Activated CD4-positive, alpha-beta T cell treated with anti-CD3 and anti-CD28 coated beads for 36 hours (primary cell): ENCODE results near the gene ZNF792. TPM values are rescaled to one million over a fixed set of nuclear protein-coding genes. Genes with fewer than 3 reads are reported as not detected.
"Not testable (repeated sequence)": the region's sequence is repeated elsewhere in the genome, so short reads cannot be mapped to it uniquely, and the experiment has no call there.

Source experiments
- ATAC-seq: fragments of 200-7000 bp; cut with Tn5 transposase; one replicate; pipeline ENCODE4 v1.10.0; 2021; ENCODE audit warnings: mild to moderate bottlenecking, moderate library complexity
- CTCF ChIA-PET: fragments of 350-600 bp; sonication (Branson Sonifier 250); formaldehyde crosslinking; loops from one replicate; lab custom pipeline; 2021; ENCODE audit warnings: antibody characterized with exemption; lab: Charles Lee
- POLR2A ChIA-PET: fragments of 350-600 bp; sonication (Branson Sonifier 250); formaldehyde crosslinking; loops from one replicate; lab custom pipeline; 2021; ENCODE audit warnings: antibody characterized with exemption, inconsistent platforms; lab: Charles Lee
- DNase-seq: peaks from one replicate; pipeline ENCODE4 v3.0.0-alpha.2; 2020
- H3K27ac Mint-ChIP-seq: one replicate; pipeline ENCODE4 v1.8.0; 2021; ENCODE audit warnings: mixed read lengths
- H3K27me3 Mint-ChIP-seq: one replicate; pipeline ENCODE4 v1.8.0; 2021; ENCODE audit warnings: mixed read lengths
- H3K36me3 Mint-ChIP-seq: one replicate; pipeline ENCODE4 v1.8.0; 2021; ENCODE audit warnings: low read depth, mixed read lengths
- H3K4me1 Mint-ChIP-seq: one replicate; pipeline ENCODE4 v1.8.0; 2021; ENCODE audit warnings: mixed read lengths
- H3K4me3 Mint-ChIP-seq: one replicate; pipeline ENCODE4 v1.8.0; 2021; ENCODE audit warnings: mild to moderate bottlenecking, moderate library complexity, mixed read lengths
- H3K9me3 Mint-ChIP-seq: one replicate; pipeline ENCODE4 v1.8.0; 2021; ENCODE audit warnings: low read depth, mixed read lengths
- intact Hi-C, 2 experiments: fragments of 100-400 bp; cut with DNase I in 1 of 2; cut with micrococcal nuclease in 1 of 2; formaldehyde crosslinking; loops; one replicate each; pipeline versions ENCODE4 v1.14.2 to v1.15.1; 2022 to 2024; cut with DNase I, micrococcal nuclease
- total RNA-seq, 2 experiments: library from RNA; stranded (reverse); gene quantifications; one replicate each; pipeline ENCODE4 v1.2.3, GENCODE V29; 2021

ZNF792 gene
- total RNA-seq, 2 experiments from 2014 or later, result 5.6 to 5.7 TPM

GRCh38 chr19:34925278-34925855 is 38.7 kb downstream of the ZNF792 start:
- ChIA-PET POLR2A (no interaction called here), CTCF (interaction anchor here (0.5 to 1.4 kb wide), 2 partner anchors 87 to 146 kb away, joined by 3 to 4 read pairs; no protein-coding TSS in a partner anchor)
- no peak overlapping the region for H3K4me3 Mint-ChIP-seq
- ATAC-seq, result no peak
- H3K9me3 Mint-ChIP-seq, result no peaks in the 10 kb centered on the region
- intact Hi-C loops, result no loop called here
- no peak for DNase-seq
- H3K36me3 Mint-ChIP-seq, result peaks cover 11% of the 10 kb centered on the region
- H3K27ac Mint-ChIP-seq, result no peak overlapping the region
- H3K4me1 Mint-ChIP-seq, result peaks cover 12% of the 10 kb centered on the region
- H3K27me3 Mint-ChIP-seq, result no peaks in the 10 kb centered on the region

DNA sequence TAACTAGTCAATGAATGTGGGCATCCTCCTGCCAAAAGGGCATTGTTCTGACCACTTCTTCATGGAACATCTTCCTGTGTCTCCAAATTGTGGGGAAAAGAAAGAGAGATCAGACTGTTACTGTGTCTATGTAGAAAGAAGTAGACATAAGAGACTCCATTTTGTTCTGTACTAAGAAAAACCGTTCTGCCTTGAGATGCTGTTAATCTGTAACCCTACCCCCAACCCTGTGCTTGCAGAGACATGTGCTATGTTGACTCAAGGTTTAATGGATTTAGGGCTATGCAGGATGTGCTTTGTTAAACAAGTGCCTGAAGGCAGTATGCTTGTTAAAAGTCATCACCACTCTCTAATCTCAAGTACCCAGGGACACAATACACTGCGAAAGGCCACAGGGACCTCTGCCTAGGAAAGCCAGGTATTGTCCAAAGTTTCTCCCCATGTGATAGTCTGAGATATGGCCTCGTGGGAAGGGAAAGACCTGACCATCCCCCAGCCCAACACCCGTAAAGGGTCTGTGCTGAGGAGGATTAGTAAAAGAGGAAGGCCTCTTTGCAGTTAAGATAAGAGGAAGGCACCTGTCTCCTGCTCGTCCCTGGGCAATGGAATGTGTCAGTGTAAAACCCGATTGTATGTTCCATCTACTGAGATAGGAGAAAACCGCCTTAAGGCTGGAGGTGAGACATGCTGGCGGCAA is 43.8 kb downstream of the ZNF792 start:
- ATAC-seq, H3K36me3 Mint-ChIP-seq, H3K27me3 Mint-ChIP-seq, H3K27ac Mint-ChIP-seq, H3K4me3 Mint-ChIP-seq, DNase-seq, POLR2A ChIA-PET, intact Hi-C loops, H3K4me1 Mint-ChIP-seq: not testable (repeated sequence)
- peaks cover 21% of the 10 kb centered on the region for H3K9me3 Mint-ChIP-seq
- CTCF ChIA-PET, result interaction anchor here (1.0 kb wide), 1 partner anchor 1047 kb away, joined by 3 read pairs; no protein-coding TSS in a partner anchor

GRCh38 chr19:34918190-34918589 is 45.8 kb downstream of the ZNF792 start:
- CTCF ChIA-PET, result interaction anchor here (0.6 kb wide), 1 partner anchor 416 kb away, joined by 3 read pairs; no protein-coding TSS in a partner anchor
- no peak overlapping the region for H3K4me3 Mint-ChIP-seq
- ATAC-seq, result no peak
- no peak overlapping the region for H3K27ac Mint-ChIP-seq
- no peaks in the 10 kb centered on the region for H3K4me1 Mint-ChIP-seq
- intact Hi-C loops, result no loop called here
- no peak for DNase-seq
- H3K9me3 Mint-ChIP-seq, result peaks cover 21% of the 10 kb centered on the region
- H3K36me3 Mint-ChIP-seq, result peaks cover 5% of the 10 kb centered on the region
- H3K27me3 Mint-ChIP-seq, result no peaks in the 10 kb centered on the region
- POLR2A ChIA-PET, result no interaction called here

DNA sequence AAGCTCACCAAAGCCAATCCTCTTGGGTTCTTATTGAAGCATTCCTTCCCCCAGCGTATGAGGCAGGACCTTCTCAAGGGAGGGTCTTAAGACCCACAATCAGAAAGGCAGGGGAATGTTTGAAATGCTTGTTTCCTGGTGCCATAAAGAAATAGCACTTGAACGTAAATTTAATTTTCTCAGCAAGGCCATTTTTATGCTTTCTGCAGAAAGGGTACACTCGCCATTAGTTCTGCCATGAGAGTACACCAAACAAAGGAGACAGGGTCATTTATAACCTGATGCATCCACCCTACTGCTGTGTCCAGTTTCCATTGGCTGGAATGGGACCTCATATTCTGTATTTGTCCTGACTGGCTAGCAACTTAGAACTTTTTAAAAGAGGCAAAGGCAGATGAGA is 46.9 kb downstream of the ZNF792 start:
- H3K27me3 Mint-ChIP-seq, H3K27ac Mint-ChIP-seq, H3K4me3 Mint-ChIP-seq, intact Hi-C loops, H3K36me3 Mint-ChIP-seq, H3K4me1 Mint-ChIP-seq, ATAC-seq, DNase-seq, CTCF ChIA-PET: not testable (repeated sequence)
- POLR2A ChIA-PET, result interaction anchor here (1.1 kb wide), 1 partner anchor 1126 kb away, joined by 3 read pairs; no protein-coding TSS in a partner anchor
- peaks cover 21% of the 10 kb centered on the region for H3K9me3 Mint-ChIP-seq

- ChIA-PET POLR2A (interaction anchor here (1.1 kb wide), 1 partner anchor 21 kb away, joined by 6 read pairs; no protein-coding TSS in a partner anchor), CTCF (no interaction called here)
- intact Hi-C loops, result no loop called here
- Mint-ChIP-seq H3K27me3 (peaks cover 21% of the 10 kb centered on the region), H3K4me3 (no peak overlapping the region), H3K4me1 (peaks cover under 1% of the 10 kb centered on the region), H3K27ac (no peak overlapping the region), H3K9me3 (no peaks in the 10 kb centered on the region), H3K36me3 (no peaks in the 10 kb centered on the region)
- DNase-seq (no peak), ATAC-seq (peak; percentile 36)
These were observed 53.3 kb downstream of the ZNF792 start for GRCh38 chr19:34910770-34911169.

Other genes with a start within 250 kb of the ZNF792 start
- 1 to 10 TPM; 4.5 TPM for gene ZNF181, start 230.0 kb downstream of the ZNF792 start, total RNA-seq
- 1 to 10 TPM; 3.5 to 3.7 TPM for gene ZNF599, start 191.0 kb downstream of the ZNF792 start, total RNA-seq
- 1 to 10 TPM; 5.7 to 6.2 TPM for gene ZNF30, start 37.3 kb downstream of the ZNF792 start, total RNA-seq
- 100 to 1,000 TPM; 185 to 227 TPM for gene GRAMD1A, start 36.1 kb upstream of the ZNF792 start, total RNA-seq
- 1 to 10 TPM; 1.3 to 1.6 TPM for gene SCN1B, start 66.2 kb upstream of the ZNF792 start, total RNA-seq
- gene HPN, start 77.5 kb upstream of the ZNF792 start, total RNA-seq, result under 1 TPM in 1 of 2 experiments, not detected in 1; 0.09 TPM
- gene FXYD3, start 151.6 kb upstream of the ZNF792 start, total RNA-seq, result not detected
- under 1 TPM; 0.66 to 0.67 TPM for gene LGI4, start 170.8 kb upstream of the ZNF792 start, total RNA-seq
- 1 to 10 TPM; 1.9 to 2.4 TPM for gene FXYD1, start 174.6 kb upstream of the ZNF792 start, total RNA-seq
- gene FXYD7, start 179.0 kb upstream of the ZNF792 start, total RNA-seq, result under 1 TPM; 0.41 to 0.46 TPM
- 100 to 1,000 TPM; 261 to 358 TPM for gene FXYD5, start 190.5 kb upstream of the ZNF792 start, total RNA-seq